ENCODE results near the gene ATP6V0D1.
A peak's percentile ranks its signal among the peaks of the same experiment; 100 is the strongest.

The ATP6V0D1 gene

GRCh38 chr16:67447508-67448076 lies 33.4 kb downstream of the ATP6V0D1 start:
- Histone ChIP-seq H3K36me3 (ENCODE audit: control insufficient read depth in 2 of 2, insufficient read depth in 1 of 2, low read length in 2 of 2) (peaks cover 0 to 83% of the 10 kb centered on the region in 2 experiments; a peak in 1 of 3 replicates), H3K27ac (ENCODE audit: extremely low read depth, low read depth, low read length) (no peak overlapping the region), H3K4me3 (ENCODE audit: low read depth, low read length) (no peak overlapping the region), H3K9me3 (ENCODE audit: control insufficient read depth, insufficient read depth, low read depth, low read length) (no peaks in the 10 kb centered on the region), H3K4me1 (ENCODE audit: control insufficient read depth, insufficient read depth, low read length) (no peaks in the 10 kb centered on the region)
- CTCF ChIA-PET, result interaction anchor here (0.6 to 3.7 kb wide), 5 partner anchors 8 to 163 kb away, joined by 3 to 31 read pairs (median 3); no protein-coding TSS in a partner anchor
- POLR2A ChIA-PET, result no interaction called here
- TF ChIP-seq ZBTB21 (tag by site-specific recombination; IDR thresholded peaks at IDR 0.05) (no peak), GFI1B (tag by site-specific recombination; IDR thresholded peaks at IDR 0.05) (no peak), ZNF549 (tag by site-specific recombination; IDR thresholded peaks at IDR 0.05) (no peak)

GRCh38 chr16:67446968-67447507 lies 33.9 kb downstream of the ATP6V0D1 start:
- ChIA-PET POLR2A (no interaction called here), CTCF (interaction anchor here (0.8 to 3.7 kb wide), 3 partner anchors 19 to 490 kb away, joined by 3 to 31 read pairs (median 3); partner anchors contain the start of gene ZDHHC1)

GRCh38 chr16:67445913-67446907 lies 34.7 kb downstream of the ATP6V0D1 start:
- POLR2A ChIA-PET, result no interaction called here
- no peaks in the 10 kb centered on the region for H3K9me3 ChIP-seq (ENCODE audit: control insufficient read depth, insufficient read depth, low read depth, low read length)
- peaks cover 0 to 81% of the 10 kb centered on the region in 2 experiments; a peak in 1 of 3 replicates for H3K36me3 ChIP-seq (ENCODE audit: control insufficient read depth in 2 of 2, insufficient read depth in 1 of 2, low read length in 2 of 2)
- no peak overlapping the region for H3K27ac ChIP-seq (ENCODE audit: extremely low read depth, low read depth, low read length)
- CTCF ChIA-PET, result interaction anchor here (0.6 to 3.7 kb wide), 6 partner anchors 11 to 489 kb away, joined by 3 to 31 read pairs (median 4); partner anchors contain the start of gene ZDHHC1
- TF ChIP-seq ZNF335 (tag by site-specific recombination; conservative IDR thresholded peaks at IDR 0.05) (no peak), SCRT2 (tag by site-specific recombination; IDR thresholded peaks at IDR 0.05) (0 out of 2 replicates have a peak, but pooled peaks have one; percentile 14)
- no peaks in the 10 kb centered on the region for H3K4me1 ChIP-seq (ENCODE audit: control insufficient read depth, insufficient read depth, low read length)
- no peak overlapping the region for H3K4me3 ChIP-seq (ENCODE audit: low read depth, low read length)

More at GRCh38 chr16:67446968-67447507, 33.9 kb downstream of the ATP6V0D1 start:
- H3K4me3 ChIP-seq (ENCODE audit: low read depth, low read length), result no peak overlapping the region
- no peaks in the 10 kb centered on the region for H3K4me1 ChIP-seq (ENCODE audit: control insufficient read depth, insufficient read depth, low read length)
- peaks cover 0 to 81% of the 10 kb centered on the region in 2 experiments; a peak in 1 of 3 replicates for H3K36me3 ChIP-seq (ENCODE audit: control insufficient read depth in 2 of 2, insufficient read depth in 1 of 2, low read length in 2 of 2)
- H3K27ac ChIP-seq (ENCODE audit: extremely low read depth, low read depth, low read length), result no peak overlapping the region
- TF ChIP-seq GLIS1 (tag by site-specific recombination; IDR thresholded peaks at IDR 0.05) (peak; percentile 43), GFI1B (tag by site-specific recombination; IDR thresholded peaks at IDR 0.05) (no peak)
- no peaks in the 10 kb centered on the region for H3K9me3 ChIP-seq (ENCODE audit: control insufficient read depth, insufficient read depth, low read depth, low read length)

- ChIA-PET POLR2A (no interaction called here), CTCF (interaction anchor here (0.6 to 3.7 kb wide), 8 partner anchors 10 to 283 kb away, joined by 3 to 31 read pairs (median 4); partner anchors contain the start of gene ZDHHC1)
- H3K27ac ChIP-seq (ENCODE audit: extremely low read depth, low read depth, low read length), result no peak overlapping the region
- no peak overlapping the region for H3K4me3 ChIP-seq (ENCODE audit: low read depth, low read length)
- H3K36me3 ChIP-seq (ENCODE audit: control insufficient read depth in 2 of 2, insufficient read depth in 1 of 2, low read length in 2 of 2), result peaks cover 0 to 80% of the 10 kb centered on the region in 2 experiments; a peak in 1 of 3 replicates
- no peaks in the 10 kb centered on the region for H3K9me3 ChIP-seq (ENCODE audit: control insufficient read depth, insufficient read depth, low read depth, low read length)
- TF ChIP-seq CTCF (tag by site-specific recombination; IDR thresholded peaks at IDR 0.05) (peak; percentile 15; the same call in 1 of the 2 replicates), ZNF560 (tag by site-specific recombination; IDR thresholded peaks at IDR 0.05; ENCODE audit: borderline replicate concordance) (no peak)
- H3K4me1 ChIP-seq (ENCODE audit: control insufficient read depth, insufficient read depth, low read length), result no peaks in the 10 kb centered on the region
Observed at GRCh38 chr16:67445441-67445912, 35.5 kb downstream of the ATP6V0D1 start.

GRCh38 chr16:67445126-67445426 lies 35.9 kb downstream of the ATP6V0D1 start:
- TF ChIP-seq ZNF654 (tag by site-specific recombination; IDR thresholded peaks at IDR 0.05; ENCODE audit: low read depth), result no peak
- TF ChIP-seq ZNF610 (tag by site-specific recombination; IDR thresholded peaks at IDR 0.05; ENCODE audit: borderline replicate concordance), result no peak
- peak; percentile 69 for TF ChIP-seq ZNF623 (tag by site-specific recombination; IDR thresholded peaks at IDR 0.05)
- no peak for TF ChIP-seq ZSCAN23 (tag by site-specific recombination; IDR thresholded peaks at IDR 0.05)
- TF ChIP-seq ZNF701 (tag by site-specific recombination; IDR thresholded peaks at IDR 0.05), result no peak
- TF ChIP-seq ZNF548 (tag by site-specific recombination; IDR thresholded peaks at IDR 0.05), result no peak
- H3K4me1 ChIP-seq (ENCODE audit: control insufficient read depth, insufficient read depth, low read length), result no peaks in the 10 kb centered on the region
- ChIA-PET CTCF (interaction anchor here (0.6 to 3.7 kb wide), 7 partner anchors 10 to 283 kb away, joined by 3 to 31 read pairs (median 4); no protein-coding TSS in a partner anchor), POLR2A (no interaction called here)
- no peak overlapping the region for H3K4me3 ChIP-seq (ENCODE audit: low read depth, low read length)
- no peaks in the 10 kb centered on the region for H3K9me3 ChIP-seq (ENCODE audit: control insufficient read depth, insufficient read depth, low read depth, low read length)
- no peak overlapping the region for H3K27ac ChIP-seq (ENCODE audit: extremely low read depth, low read depth, low read length)
- peaks cover 0 to 80% of the 10 kb centered on the region in 2 experiments; a peak in 1 of 3 replicates for H3K36me3 ChIP-seq (ENCODE audit: control insufficient read depth in 2 of 2, insufficient read depth in 1 of 2, low read length in 2 of 2)
